HepG2 (cell line): Measurements from ENCODE around the gene PARN. TPM values are rescaled to one million over a fixed set of nuclear protein-coding genes. Genes with fewer than 3 reads are reported as not detected.
A peak's percentile ranks its signal among the peaks of the same experiment; 100 is the strongest.

Experiments
- CBX5 ChIP-seq: sonication (generic); formaldehyde crosslinking; IDR thresholded peaks from 2 replicates; pipeline ENCODE4 v1.4.0; 2020; ENCODE audit warnings: missing genetic modification reagents, borderline replicate concordance
- DPF2 ChIP-seq: sonication (generic); formaldehyde crosslinking; IDR thresholded peaks from 2 replicates; pipeline ENCODE4 v1.4.0; 2020; ENCODE audit warnings: mild to moderate bottlenecking, low read depth, missing genetic modification reagents, borderline replicate concordance
- MAF1 ChIP-seq: sonication (generic); formaldehyde crosslinking; IDR thresholded peaks from 2 replicates; pipeline ENCODE4 v1.5.0; 2020; ENCODE audit warnings: missing genetic modification reagents, borderline replicate concordance
- ONECUT2 ChIP-seq: sonication (generic); formaldehyde crosslinking; IDR thresholded peaks from 2 replicates; pipeline ENCODE4 v1.4.0; 2020; ENCODE audit warnings: missing genetic modification reagents
- POLR2G ChIP-seq: fragments of 200-400 bp; formaldehyde crosslinking; IDR thresholded peaks from 2 replicates; pipeline ENCODE4 v1.6.1; 2018; ENCODE audit warnings: mild to moderate bottlenecking, low read depth, low read length, moderate library complexity
- RBFOX2 ChIP-seq: fragments of 200-400 bp; formaldehyde crosslinking; IDR thresholded peaks from 2 replicates; pipeline ENCODE4 v1.6.1; 2017; ENCODE audit warnings: low read depth, mild to moderate bottlenecking, low read length
- RELA ChIP-seq: sonication (generic); formaldehyde crosslinking; IDR thresholded peaks from 2 replicates; pipeline ENCODE4 v1.4.0; 2020; ENCODE audit warnings: missing genetic modification reagents
- REST ChIP-seq, 2 experiments: IDR thresholded peaks; 2 replicates each; pipeline ENCODE4 v1.6.1; 2011 to 2012; ENCODE audit warnings: low read length in 2 of 2, borderline replicate concordance in 1 of 2, low read depth in 1 of 2, mild to moderate bottlenecking in 1 of 2, moderate library complexity in 1 of 2
- SALL1 ChIP-seq: sonication (generic); formaldehyde crosslinking; IDR thresholded peaks from 2 replicates; pipeline ENCODE4 v1.8.0; 2022; ENCODE audit warnings: mild to moderate bottlenecking, missing genetic modification reagents
- SNAPC5 ChIP-seq: sonication (generic); formaldehyde crosslinking; IDR thresholded peaks from 2 replicates; pipeline ENCODE4 v1.8.1; 2023; ENCODE audit warnings: mild to moderate bottlenecking, missing genetic modification reagents, borderline replicate concordance
- ZBTB2 ChIP-seq: sonication (generic); formaldehyde crosslinking; IDR thresholded peaks from 2 replicates; pipeline ENCODE4 v1.8.0; 2022; ENCODE audit warnings: low read depth, missing genetic modification reagents
- ZC3H4 ChIP-seq: sonication (generic); formaldehyde crosslinking; IDR thresholded peaks from 2 replicates; pipeline ENCODE4 v1.4.0; 2020; ENCODE audit warnings: missing genetic modification reagents, borderline replicate concordance
- ZFYVE20 ChIP-seq: sonication (generic); formaldehyde crosslinking; IDR thresholded peaks from 2 replicates; pipeline ENCODE4 v1.8.0; 2023; ENCODE audit warnings: low read depth, mild to moderate bottlenecking, moderate library complexity, missing genetic modification reagents, borderline replicate concordance
- ZNF501 ChIP-seq: sonication (generic); formaldehyde crosslinking; IDR thresholded peaks from 2 replicates; pipeline ENCODE4 v1.5.1; 2020; ENCODE audit warnings: mild to moderate bottlenecking, moderate library complexity, missing genetic modification reagents
- polyA plus RNA-seq, 8 experiments: library from polyadenylated mRNA; depleted of rRNA in 3 of 8; stranded (reverse) in 7 of 8; unstranded in 1 of 8; fragments of >200 nt; fragmentation: Illumina TruSeq in 4 of 8; extraction: Trizol in 4 of 8; gene quantifications; 2 replicates each; pipeline versions ENCODE4 v1.2.1 to v1.2.3, GENCODE V29; 2011 to 2016; ENCODE audit warnings: low read depth in 4 of 8, missing spikeins in 1 of 8, mixed read lengths in 1 of 8; ENCODE audit not compliant: insufficient read depth in 1 of 8
- total RNA-seq, 5 experiments: library from RNA; depleted of rRNA; stranded (reverse); fragments of >200 nt; fragmentation: Illumina TruSeq; extraction: Trizol; gene quantifications; 2 replicates each; pipeline ENCODE4 v1.2.3, GENCODE V29; 2016; ENCODE audit warnings: low read depth in 1 of 5
- TF ChIP-seq, protein P1 (sequence below): sonication (generic); formaldehyde crosslinking; IDR thresholded peaks from 2 replicates; pipeline ENCODE4 v1.8.1; 2023; ENCODE audit warnings: mild to moderate bottlenecking, missing genetic modification reagents
- TF ChIP-seq, protein P2 (sequence below): sonication (generic); formaldehyde crosslinking; IDR thresholded peaks from 2 replicates; pipeline ENCODE4 v1.5.0; 2020; ENCODE audit warnings: missing genetic modification reagents
- TF ChIP-seq, protein P3 (sequence below): sonication (generic); formaldehyde crosslinking; IDR thresholded peaks from 2 replicates; pipeline ENCODE4 v1.5.0; 2020; ENCODE audit warnings: missing genetic modification reagents, mild to moderate bottlenecking, borderline replicate concordance

The PARN gene
- total and polyA plus RNA-seq, 2 of the 13 experiments (the other 11 are each of a cell fraction or from before 2014, with no cell fraction given), result 13.3 to 47.6 TPM

- TF ChIP-seq, protein P1, sequence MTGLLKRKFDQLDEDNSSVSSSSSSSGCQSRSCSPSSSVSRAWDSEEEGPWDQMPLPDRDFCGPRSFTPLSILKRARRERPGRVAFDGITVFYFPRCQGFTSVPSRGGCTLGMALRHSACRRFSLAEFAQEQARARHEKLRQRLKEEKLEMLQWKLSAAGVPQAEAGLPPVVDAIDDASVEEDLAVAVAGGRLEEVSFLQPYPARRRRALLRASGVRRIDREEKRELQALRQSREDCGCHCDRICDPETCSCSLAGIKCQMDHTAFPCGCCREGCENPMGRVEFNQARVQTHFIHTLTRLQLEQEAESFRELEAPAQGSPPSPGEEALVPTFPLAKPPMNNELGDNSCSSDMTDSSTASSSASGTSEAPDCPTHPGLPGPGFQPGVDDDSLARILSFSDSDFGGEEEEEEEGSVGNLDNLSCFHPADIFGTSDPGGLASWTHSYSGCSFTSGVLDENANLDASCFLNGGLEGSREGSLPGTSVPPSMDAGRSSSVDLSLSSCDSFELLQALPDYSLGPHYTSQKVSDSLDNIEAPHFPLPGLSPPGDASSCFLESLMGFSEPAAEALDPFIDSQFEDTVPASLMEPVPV, result peak; percentile 95
- TF ChIP-seq, protein P2, sequence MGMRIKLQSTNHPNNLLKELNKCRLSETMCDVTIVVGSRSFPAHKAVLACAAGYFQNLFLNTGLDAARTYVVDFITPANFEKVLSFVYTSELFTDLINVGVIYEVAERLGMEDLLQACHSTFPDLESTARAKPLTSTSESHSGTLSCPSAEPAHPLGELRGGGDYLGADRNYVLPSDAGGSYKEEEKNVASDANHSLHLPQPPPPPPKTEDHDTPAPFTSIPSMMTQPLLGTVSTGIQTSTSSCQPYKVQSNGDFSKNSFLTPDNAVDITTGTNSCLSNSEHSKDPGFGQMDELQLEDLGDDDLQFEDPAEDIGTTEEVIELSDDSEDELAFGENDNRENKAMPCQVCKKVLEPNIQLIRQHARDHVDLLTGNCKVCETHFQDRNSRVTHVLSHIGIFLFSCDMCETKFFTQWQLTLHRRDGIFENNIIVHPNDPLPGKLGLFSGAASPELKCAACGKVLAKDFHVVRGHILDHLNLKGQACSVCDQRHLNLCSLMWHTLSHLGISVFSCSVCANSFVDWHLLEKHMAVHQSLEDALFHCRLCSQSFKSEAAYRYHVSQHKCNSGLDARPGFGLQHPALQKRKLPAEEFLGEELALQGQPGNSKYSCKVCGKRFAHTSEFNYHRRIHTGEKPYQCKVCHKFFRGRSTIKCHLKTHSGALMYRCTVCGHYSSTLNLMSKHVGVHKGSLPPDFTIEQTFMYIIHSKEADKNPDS (CRISPR knock-in tag), result 0 out of 2 replicates have a peak, but pooled peaks have one; percentile 63
- TF ChIP-seq SNAPC5 (CRISPR knock-in tag) (peak; percentile 25; the same call in 1 of the 2 replicates), POLR2G (peak; percentile 100), RBFOX2 (peak; percentile 95), MAF1 (CRISPR knock-in tag) (no peak), ZNF501 (CRISPR knock-in tag) (peak; percentile 91), REST (IDR thresholded peaks at IDR 0.05; ENCODE audit: borderline replicate concordance in 1 of 2, low read depth in 1 of 2, low read length in 2 of 2) (peak in 1 of 2 experiments; percentile 4; a peak in 1 of 4 replicates), ZC3H4 (CRISPR knock-in tag) (peak; percentile 37; the same call in 1 of the 2 replicates), ZFYVE20 (peak; percentile 83; the same call in 1 of the 2 replicates), CBX5 (CRISPR knock-in tag) (peak; percentile 86; the same call in 1 of the 2 replicates), DPF2 (no peak), ONECUT2 (no peak; the same call in 1 of the 2 replicates), RELA (peak; percentile 70; the same call in 1 of the 2 replicates), ZBTB2 (CRISPR knock-in tag) (peak; percentile 87), SALL1 (CRISPR knock-in tag) (peak; percentile 88)
- TF ChIP-seq, protein P3, sequence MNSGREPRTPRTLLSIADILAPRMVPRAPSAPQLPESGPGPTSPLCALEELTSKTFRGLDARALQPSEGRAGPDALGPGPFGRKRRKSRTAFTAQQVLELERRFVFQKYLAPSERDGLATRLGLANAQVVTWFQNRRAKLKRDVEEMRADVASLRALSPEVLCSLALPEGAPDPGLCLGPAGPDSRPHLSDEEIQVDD (CRISPR knock-in tag), result peak; percentile 89
Observed at GRCh38 chr16:14632693-14633569, 2.9 kb upstream of the PARN start, which contains the start of gene BFAR (continued).
